Glomerular visceral epithelial cell (primary cell): ENCODE data around the gene JMJD7.
A peak's percentile ranks its signal among the peaks of the same experiment; 100 is the strongest.

Experiments used
- DNase-seq: peaks from one replicate; pipeline ENCODE4 v3.0.0-alpha.2; 2016; ENCODE audit errors: extremely low spot score

Gene JMJD7

DNA sequence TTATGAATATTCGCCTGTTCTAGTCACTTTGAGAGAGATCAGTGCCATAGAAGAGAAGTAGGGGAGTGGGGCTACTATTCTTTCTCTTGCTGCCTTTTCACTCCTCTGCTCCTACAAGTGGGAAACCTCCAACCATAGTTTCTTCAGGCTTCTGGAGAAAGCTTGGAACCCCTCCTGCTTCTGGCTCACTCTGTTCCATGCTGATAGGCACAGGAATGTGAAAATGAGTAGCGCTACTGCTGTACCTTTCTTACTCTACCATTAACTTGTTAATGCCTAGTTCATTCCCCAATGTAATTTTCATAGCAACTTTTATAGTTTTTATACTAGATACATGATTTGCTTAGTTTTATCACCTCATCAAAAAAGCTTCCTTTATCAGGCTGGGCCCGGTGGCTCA lies 26.7 kb upstream of the JMJD7 start:
- peak; percentile 11 for DNase-seq

DNA sequence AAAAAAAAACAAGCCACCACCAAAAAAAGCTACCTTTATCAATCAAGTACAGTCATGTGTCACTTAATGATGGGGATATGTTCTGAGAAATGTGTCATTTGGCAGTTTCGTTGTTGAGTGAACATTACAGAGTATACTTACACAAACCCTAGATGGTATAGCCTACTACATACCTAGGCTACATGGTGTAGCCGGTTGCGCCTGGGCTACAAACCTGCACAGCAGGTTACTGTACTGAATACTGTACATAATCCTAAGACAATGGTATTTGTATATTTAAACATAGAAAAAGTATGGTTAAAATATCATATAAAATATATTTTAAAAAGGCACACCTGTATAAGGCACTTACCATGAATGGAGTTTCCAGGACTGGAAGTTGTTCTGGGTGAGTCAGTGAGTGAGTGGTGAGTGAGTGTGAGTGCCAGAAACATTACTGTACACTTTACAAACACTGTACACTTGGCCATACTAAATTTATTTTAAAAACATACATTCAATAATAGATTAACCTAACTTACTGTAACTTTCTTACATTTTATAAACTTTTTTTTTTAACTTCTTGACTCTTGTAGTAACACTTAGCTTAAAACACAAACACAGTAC lies 25.9 kb upstream of the JMJD7 start:
- DNase-seq, result no peak

DNA sequence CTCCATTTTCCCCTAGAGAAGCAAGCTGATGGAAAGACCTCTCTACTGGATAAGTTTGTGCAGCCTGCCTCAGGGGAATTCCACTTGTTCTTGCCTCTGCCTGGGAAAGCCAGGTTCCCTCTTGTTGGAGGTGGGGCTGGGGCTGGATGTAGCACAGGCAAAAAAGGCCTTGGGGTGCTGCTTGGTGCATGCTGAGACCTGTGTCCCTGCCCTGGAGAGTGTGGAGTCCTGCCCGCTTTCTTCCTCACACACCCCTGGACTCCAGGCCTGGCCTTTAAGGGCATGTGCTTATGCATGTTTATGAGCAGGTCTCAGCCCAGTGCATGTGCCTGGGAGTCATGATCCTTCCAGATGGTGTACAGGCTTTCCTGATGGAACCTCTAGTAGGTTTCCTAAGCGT lies 23.5 kb upstream of the JMJD7 start:
- no peak for DNase-seq

GRCh38 chr15:41804916-41805666 lies 22.8 kb upstream of the JMJD7 start:
- no peak for DNase-seq

DNA sequence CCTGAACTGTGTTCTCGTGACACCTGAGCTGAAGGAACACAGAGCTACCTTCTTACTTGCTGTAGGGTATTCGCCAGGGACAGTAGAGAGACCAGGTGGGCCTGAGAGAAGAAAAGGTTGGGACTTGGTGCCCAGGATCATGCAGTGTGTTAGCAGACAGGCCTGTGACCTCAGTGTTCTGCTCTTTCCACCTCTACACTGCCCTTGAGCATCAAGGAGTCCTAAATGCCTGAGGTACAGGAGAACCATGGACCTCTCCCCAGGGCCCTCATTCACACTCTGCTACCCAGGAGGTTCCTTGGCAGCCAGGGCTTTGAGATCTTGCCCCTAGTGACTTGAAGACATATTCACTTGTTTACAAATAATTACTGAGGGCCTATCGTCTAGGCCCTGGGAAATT lies 22.2 kb upstream of the JMJD7 start:
- no peak for DNase-seq

DNA sequence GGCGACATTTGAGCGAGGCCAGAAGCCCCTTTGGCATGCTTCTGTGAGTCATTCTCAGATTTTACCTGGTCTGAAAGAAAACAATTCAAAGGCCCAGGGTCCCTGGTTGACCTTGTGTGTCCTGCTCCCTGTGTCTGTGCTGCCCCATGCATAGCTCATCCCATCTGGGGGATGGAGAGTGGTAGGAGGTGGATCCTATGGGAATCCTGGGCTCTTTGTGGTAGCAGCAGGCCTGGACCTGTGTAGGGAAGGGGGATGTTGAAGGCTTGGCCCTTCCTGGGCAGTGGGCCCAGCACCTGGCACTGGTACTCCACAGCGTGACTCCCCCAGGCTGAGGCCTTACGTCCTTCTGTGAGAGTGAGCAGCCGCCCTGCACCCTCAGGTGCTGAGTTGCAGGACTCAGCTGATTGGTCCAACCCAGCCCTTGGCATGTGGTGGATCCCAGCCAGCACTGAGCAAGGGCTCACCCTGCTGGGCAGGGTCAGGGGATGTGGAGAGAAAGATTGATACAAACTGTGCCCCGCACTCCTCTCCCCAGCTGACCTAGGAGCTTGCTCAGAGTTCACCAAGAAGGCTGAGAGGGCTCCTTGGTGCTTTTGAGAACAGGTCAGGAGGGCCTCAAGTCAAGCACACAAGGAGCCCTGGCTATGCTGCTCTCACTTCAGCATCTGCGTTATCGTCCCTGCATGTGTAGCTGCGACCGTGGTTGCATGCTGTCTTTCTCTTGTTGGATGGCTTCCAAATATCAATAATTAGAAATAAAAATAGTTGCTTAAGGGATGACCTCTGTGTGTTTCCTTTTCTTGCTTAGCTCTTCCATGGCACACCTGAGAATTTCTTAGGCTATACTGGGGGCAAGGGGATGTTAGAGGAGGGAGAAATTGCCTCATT lies 21.4 kb upstream of the JMJD7 start:
- no peak for DNase-seq

- DNase-seq, result no peak
Measured at GRCh38 chr15:41809121-41809520, 18.8 kb upstream of the JMJD7 start.

GRCh38 chr15:41809526-41810220 lies 18.2 kb upstream of the JMJD7 start:
- DNase-seq, result no peak

DNA sequence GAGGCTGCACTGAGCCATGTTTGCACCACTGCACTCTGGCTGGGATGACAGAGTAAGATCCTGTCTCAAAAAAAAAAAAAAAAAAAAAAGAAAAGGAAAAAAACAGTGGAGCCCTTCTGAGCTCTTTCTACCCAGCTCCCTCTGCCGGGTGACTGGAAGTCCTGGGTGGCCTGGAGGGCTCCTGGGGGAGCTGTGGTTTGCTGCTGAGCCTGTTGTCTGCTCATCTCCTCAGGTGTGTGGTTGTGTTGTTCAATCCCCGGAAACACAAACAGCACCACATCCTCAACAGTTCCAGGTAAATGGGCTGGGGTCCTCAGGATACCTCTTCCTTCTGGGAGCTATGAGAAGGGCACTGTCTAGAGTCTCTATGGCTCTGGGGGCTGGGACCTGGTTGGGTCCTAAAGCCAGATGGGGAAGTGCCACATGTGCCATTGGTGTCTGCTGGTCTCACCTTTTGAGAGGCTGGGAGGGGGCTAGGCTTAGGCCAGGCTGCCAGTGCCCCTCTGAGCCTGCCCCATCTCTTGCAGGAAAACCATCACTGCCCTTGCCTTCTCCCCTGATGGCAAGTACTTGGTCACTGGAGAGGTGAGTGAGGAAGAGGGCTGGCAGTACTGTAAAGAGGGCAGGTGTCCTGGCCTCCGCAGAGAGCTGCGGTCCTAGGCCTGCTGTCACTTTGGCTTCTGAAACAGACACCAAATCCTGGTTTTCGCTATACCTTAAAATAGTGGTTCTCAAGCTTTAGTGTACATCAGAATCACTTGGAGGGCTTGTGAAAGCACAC lies 17.1 kb upstream of the JMJD7 start:
- no peak for DNase-seq

DNA sequence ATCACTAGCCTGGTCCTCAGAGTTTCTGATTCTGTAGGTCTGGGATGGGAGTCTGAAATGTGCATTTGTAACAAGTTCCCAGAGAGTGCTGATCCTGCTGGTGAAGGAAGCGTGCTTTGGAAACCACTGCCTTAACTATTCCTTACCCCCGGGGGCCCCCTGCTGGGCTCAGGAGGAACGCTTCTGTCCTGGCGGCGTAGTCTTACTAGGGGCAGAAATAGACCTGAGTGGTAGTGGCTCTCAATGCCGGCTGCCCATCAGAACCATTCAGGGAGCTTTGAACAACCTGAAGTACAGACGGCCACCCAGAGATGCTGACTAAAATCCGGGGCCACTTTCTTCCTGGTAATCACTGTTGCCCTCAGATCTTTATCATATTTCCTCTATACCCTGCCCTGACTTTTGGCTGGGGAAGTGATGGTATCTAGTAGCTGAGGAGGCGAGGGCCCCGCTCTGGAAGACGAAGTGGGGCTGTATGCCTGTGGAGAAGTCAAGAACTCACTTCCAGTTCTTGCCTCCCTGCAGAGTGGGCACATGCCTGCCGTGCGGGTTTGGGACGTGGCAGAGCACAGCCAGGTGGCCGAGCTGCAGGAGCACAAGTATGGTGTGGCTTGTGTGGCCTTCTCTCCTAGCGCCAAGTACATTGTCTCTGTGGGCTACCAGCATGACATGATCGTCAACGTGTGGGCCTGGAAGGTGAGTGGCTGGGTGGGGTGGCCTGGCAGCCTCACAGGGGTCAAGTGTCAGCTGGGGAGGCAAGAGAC lies 16.3 kb upstream of the JMJD7 start:
- DNase-seq, result peak; percentile 83

DNA sequence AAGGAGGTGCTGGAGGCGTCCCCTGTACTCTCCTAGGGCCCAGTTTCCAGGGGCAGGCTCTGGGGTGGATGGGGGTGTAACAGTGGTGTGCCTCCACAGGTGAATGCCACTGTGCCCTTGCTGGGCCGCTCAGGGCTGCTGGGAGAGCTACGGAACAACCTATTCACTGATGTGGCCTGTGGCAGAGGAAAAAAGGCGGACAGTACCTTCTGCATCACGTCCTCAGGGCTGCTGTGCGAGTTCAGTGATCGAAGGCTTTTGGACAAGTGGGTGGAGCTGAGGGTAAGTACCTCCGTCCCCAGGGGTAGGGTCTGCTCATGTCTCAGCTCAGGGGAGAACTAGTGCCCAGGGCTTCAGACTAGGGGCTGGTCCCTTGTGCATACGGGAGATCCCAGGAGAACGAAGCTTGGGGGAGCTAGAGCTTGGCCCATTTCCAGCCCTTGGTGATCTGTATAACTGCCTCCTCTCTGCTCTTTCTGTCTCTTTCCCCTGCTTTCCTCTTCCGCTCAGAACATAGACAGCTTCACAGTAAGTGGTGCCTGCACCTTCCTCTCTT lies 15.0 kb upstream of the JMJD7 start:
- no peak for DNase-seq

- DNase-seq, result no peak
Measured at GRCh38 chr15:41813426-41813825, 14.5 kb upstream of the JMJD7 start.

GRCh38 chr15:41814534-41814933 lies 13.4 kb upstream of the JMJD7 start:
- no peak for DNase-seq

- no peak for DNase-seq
Measured at GRCh38 chr15:41816788-41817187, 11.1 kb upstream of the JMJD7 start.

DNA sequence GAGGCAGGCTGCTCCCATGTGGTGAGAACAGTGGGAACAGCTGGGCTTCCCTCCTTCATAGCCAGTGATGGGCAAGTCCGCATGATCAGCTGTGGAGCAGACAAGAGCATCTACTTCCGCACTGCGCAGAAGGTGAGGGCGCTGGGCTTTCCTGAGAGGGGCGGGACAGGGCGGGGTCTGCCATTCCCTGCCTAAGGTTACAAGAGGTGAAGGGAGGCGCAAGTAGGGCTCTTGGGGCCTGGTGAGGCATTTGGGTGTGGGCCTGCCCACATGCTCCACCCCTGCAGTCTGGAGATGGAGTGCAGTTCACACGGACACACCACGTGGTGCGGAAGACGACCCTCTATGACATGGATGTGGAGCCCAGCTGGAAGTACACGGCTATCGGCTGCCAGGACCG lies 10.6 kb upstream of the JMJD7 start:
- no peak for DNase-seq

- DNase-seq, result no peak
Measured at GRCh38 chr15:41817781-41818180, 10.1 kb upstream of the JMJD7 start.

- no peak for DNase-seq
Measured at GRCh38 chr15:41819455-41820050, 8.3 kb upstream of the JMJD7 start.

GRCh38 chr15:41820791-41821423 lies 7.0 kb upstream of the JMJD7 start:
- no peak for DNase-seq

DNA sequence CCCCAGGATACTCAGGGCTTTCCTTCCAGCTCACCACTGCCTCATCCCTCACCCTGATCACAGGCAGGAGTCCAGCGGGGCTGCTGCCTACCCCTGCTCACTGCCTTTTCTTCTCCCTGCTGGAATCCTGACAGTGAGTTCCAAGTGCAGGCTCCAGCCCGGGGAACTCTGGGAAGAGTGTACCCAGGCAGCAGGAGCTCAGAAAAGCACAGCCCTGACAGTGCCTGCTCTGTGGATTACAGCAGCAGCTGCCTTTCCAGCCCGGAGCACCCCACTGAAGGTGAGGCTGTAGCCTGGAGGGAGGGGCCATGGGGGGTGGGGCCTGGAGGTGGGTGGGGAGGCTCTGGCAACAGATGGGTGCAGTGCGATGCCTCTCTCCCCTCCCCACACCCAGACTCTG lies 6.1 kb upstream of the JMJD7 start:
- no peak for DNase-seq
